ENCODE data around the gene TTC21A.

The TTC21A gene

GRCh38 chr3:39099738-39100499 is 7.6 kb upstream of the TTC21A start:
- DNase-seq (ENCODE audit: low read depth): no peak

DNA sequence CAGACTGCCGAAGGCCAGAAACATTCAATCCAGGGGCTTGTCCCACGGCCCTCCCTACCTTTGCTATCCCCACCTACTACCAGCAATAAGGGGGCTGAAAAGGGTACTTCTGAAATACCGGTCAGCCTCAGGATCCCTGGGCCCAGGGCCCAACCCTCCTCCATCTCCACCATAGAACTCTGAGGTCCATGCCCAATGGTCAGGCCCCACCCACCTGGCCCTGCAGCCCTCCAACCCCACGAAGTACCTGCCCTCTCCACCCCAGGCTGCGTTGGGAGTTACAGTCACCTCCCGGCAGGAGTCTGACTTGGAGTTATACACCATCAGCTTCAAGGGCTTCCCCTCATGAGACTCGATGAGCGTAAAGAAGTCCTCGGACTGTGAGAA is 7.0 kb upstream of the TTC21A start:
- no peak for DNase-seq (ENCODE audit: low read depth)

DNA sequence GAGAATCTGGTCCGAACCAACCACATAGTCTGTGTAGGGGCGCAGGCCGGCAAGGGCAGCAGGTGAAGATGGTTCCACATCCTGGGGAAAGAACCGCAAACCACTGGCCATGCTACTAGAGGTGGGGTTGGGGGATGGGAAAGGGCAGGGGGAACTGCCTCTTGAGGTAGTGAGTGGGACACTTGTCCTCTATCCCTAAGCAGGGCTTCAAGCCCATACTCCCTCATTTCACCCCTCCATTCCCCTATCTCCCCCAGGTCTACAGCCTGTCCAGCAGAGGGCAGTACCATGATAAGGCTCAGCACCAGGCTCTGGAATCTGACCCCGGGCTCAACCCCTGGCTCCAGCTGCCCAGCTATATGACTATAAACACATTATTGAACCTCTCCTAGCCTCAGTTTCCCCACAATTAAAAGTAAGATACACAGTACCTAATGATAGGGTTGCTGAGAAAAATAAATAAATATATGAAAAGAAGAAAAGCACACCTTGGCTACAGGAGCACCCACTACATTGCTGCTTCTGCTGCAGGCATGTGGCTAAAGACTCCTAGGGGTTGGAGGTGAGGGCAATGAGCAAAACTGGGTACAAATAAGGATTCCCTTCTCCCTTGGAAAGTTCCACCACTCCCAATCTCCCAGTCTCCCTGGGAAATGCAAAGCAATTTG is 6.3 kb upstream of the TTC21A start:
- no peak for DNase-seq (ENCODE audit: low read depth)

GRCh38 chr3:39102504-39103323 is 4.8 kb upstream of the TTC21A start:
- DNase-seq (ENCODE audit: low read depth): no peak

DNA sequence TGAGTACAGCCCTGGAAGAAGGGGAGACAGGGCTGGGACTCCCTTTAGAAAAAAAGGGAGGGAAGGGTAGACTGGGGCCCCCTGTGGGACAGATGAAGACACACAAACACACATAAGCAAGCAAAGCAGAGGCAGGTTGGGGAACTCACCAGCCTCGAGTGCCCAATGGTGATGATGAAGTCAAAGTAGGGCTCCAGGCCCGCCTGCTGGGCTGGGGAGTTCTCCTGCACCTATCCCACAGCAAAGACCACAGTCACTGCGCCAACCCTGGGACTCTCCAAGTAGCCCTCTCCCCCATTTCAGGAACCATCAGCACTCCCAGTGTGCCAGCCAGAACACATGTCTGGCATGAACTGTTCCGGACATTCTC is 4.2 kb upstream of the TTC21A start:
- no peak for DNase-seq (ENCODE audit: low read depth)

DNA sequence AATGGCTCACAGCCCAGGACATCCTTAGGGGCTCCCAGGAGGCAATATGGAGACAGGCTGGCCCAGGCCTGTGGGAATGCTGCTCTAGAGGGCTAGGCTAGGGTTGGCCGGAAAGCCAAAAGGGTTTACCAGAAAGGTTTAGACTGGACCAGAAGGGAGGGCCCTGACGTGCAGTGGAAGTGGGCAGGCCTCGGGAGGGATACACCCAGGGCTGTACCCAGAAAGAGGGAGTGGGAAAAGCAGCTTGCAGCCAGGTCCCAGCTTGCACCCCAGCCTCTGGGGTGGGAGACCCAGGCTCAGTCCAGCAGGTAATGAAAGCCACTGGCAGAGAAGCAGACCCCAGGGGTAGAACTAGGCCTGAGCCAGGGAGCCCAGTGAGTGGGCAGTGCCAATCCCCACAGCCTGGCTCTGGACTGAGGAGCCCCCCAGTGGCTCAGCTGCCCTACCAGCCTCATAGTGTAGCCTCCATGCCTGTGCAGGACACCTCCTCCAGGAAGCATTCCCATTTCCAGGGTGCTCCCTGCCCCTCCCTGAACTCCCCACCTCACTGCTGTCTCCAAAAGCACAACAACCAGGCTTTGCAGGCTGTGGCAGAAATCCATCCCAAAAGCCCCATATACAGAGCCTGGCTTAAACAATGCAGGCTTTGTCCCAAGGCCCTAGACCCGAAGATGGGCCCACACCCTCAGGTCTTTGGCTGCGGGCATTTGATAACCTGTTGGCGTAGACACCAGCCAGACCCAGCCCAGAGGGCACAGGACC is 3.5 kb upstream of the TTC21A start:
- no peak for DNase-seq (ENCODE audit: low read depth)

DNA sequence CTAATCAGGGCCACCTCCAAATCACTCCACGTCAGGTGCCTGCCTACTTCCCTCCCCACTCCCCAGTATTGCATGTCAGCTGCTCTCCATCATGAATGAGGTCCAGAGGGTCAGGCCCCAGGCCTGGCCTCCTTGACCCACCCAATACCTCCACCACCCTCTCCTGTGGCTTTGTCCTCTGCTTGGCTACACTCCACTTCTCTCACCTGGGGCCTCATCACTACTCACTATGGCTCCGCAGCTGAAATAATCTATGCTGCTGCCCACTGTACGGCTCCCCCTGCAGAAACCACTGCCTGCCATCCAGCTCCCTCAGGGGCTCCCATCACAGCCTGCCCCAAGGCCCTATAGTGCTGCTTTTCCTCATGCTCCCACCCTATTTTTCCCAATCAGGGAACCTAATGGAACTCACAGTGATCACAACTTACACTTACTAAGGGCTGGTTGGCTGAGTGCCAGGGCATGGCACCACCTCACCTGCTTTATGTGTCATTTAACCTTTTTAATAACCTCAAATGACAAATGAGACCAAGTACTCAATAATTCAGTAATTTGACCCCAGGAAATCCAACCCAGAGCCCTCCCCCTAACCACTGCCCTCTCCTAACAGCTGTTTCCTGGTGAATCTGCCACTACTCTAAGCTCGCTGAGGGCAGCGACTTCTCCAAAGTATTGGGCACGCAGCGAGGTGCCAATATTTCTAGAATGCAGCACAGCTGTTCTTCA is 2.4 kb upstream of the TTC21A start:
- no peak for DNase-seq (ENCODE audit: low read depth)

- DNase-seq (ENCODE audit: low read depth): no peak
These were observed 1.8 kb upstream of the TTC21A start for GRCh38 chr3:39105687-39106063.

- no peak for DNase-seq (ENCODE audit: low read depth)
These were observed 1.1 kb upstream of the TTC21A start for GRCh38 chr3:39106281-39106811.

DNA sequence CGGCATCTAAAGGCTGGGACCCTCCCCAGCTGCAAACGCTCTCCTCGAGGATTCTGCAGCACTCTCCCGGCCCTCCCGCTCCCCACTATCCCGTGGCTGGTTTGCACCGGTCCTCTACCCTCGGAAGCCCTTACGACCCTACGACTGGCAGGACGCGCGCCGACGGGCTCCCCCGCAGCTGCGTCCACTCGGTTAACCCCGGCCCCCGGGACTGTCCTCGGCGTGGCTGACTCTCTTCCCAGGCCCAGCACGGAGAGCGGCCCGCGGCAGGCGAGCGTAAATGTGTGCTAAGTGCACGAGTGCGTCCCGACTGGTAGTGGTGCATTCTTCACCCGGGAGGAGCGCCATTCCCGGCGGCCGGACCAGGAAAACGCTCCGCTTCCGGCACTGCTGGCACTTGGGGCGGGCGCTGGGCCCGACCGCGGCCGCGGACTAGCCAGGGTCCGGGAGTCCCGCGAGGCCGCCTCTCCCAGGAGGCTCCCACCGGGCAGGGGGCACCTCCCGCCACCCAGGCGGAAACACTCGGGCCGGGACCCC is 561 bp upstream of the TTC21A start:
- DNase-seq (ENCODE audit: low read depth): no peak

- no peak for DNase-seq (ENCODE audit: low read depth)
These were observed 775 bp downstream of the TTC21A start for GRCh38 chr3:39108200-39108710.

DNA sequence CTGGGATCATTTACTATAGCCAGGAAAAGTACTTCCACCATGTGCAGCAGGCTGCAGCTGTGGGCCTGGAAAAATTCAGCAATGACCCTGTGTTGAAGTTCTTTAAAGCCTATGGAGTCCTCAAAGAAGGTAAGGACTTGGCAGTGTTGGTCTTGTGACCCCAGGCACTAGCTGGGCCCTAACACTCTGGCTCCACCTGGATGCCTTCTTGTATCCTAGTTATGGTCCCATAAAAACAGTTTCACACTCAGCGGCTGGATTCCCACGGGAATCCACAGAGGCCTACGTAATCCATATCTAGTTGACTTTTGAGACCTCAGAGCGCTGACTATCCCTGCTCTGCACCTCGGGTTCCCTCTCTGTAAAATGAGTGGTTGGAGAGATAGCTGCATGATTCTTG is 1.6 kb downstream of the TTC21A start:
- no peak for DNase-seq (ENCODE audit: low read depth)

DNA sequence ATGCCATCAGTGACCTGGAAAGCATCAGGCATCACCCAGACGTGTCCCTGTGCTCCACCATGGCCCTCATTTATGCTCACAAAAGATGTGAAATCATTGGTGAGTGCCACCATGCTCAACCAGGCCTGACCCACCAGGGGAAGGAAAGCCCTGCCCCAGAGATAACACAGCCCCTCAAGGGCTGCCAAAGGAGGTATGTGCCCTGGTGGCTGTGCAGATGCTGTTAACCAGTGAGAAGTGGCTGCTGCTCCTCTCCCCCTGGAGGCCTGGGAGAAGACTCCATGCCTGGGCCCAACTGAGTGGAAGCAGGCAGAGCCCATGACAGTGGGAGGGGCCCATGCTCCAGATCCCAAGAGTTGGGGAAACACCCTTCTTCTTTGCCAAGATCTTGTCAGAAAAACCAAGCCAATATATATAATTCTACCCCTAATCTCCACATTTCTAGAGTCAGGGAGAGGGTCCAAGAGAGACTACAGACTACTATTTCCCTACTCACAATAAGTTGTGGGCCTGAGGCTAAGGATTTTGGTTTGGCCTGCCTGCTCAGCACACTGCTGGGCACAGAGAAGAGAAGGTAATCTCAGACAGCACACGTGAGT is 2.7 kb downstream of the TTC21A start:
- no peak for DNase-seq (ENCODE audit: low read depth)

GRCh38 chr3:39112113-39112512 is 4.6 kb downstream of the TTC21A start:
- DNase-seq (ENCODE audit: low read depth): no peak

GRCh38 chr3:39112535-39112934 is 5.1 kb downstream of the TTC21A start:
- no peak for DNase-seq (ENCODE audit: low read depth)

DNA sequence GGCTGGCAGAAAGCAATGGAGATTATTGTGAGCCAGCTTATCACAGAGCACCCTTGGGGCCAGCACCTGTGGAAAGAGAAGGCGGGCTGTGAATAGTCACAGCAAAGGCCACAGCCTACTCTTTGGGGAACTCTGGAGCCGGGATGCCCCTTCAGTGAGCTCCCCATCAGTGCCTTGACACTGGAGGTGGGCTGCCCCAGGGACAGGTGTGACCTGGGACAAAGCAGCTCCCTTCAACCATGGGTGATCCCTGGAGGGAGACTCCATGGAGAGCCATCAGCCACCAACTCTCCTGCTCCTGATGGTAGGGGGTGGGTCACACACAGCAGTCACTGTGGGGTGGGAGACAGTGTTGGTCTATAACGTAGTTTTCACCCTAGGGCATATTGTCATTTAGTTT is 5.8 kb downstream of the TTC21A start:
- DNase-seq (ENCODE audit: low read depth): no peak

- no peak for DNase-seq (ENCODE audit: low read depth)
These were observed 7.0 kb downstream of the TTC21A start for GRCh38 chr3:39114456-39114855.

GRCh38 chr3:39115870-39116269 is 8.4 kb downstream of the TTC21A start:
- no peak for DNase-seq (ENCODE audit: low read depth)

GRCh38 chr3:39118079-39118478 is 10.6 kb downstream of the TTC21A start:
- DNase-seq (ENCODE audit: low read depth): no peak

DNA sequence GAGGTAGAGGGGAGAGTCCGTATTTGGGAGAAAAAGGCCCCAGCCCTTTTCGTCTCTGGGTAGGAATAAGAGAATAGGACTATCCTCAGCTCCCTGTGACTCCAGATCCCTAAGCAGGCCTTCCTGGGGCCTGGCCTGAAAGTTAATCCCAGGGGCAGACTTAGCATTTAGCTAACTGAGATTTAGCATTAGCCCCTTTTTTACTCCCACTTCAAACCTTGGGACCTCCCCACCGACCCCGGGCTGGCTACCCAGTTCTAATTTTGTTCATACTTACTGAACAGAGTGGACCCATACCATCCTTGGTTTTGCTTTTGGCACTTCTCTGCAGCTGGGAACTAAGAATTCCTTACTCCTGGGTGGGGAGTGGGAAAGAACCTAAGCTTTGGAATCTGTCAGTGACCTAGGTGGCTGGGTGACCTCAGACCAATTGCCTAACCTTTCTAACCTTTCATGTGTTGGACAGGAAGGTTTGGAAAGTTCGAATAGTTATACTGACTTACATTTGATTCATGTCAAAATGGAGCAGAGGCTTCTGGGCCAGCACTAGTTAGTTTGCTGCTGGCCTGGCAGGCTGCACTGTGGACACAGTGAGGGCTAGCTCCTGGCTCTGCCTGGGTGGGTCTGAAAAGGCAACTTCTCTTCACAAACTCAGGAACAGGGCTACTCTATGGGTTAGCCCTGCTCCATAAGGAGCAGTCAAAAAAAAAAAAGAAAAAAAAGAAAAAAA is 11.6 kb downstream of the TTC21A start:
- DNase-seq (ENCODE audit: low read depth): no peak

Measured in stimulated activated CD8-positive, alpha-beta memory T cell treated with anti-CD3 and anti-CD28 coated beads, Interleukin-7, amount 100 ng/mL, for 24 hours (primary cell).